Bronchial epithelial cell (primary cell): ENCODE measurements around the gene ZNF354C. TPM values are rescaled to one million over a fixed set of nuclear protein-coding genes. Genes with fewer than 3 reads are reported as not detected.
A peak's percentile ranks its signal among the peaks of the same experiment; 100 is the strongest.

ENCODE experiments used
- DNase-seq: peaks from one replicate; pipeline ENCODE4 v3.0.0-alpha.2; 2010; ENCODE audit warnings: low read depth
- FAIRE-seq: peaks from 2 replicates; lab custom pipeline; 2011; peaks lifted over from hg19 to GRCh38; lab: Jason Lieb, UNC
- H3K27me3 ChIP-seq: 2 replicates; pipeline ENCODE4 v1.5.1; 2011; ENCODE audit warnings: low read length; ENCODE audit not compliant: control insufficient read depth, insufficient read depth
- H3K36me3 ChIP-seq: 2 replicates; pipeline ENCODE4 v1.5.1; 2011; ENCODE audit warnings: low read length; ENCODE audit not compliant: control insufficient read depth, insufficient read depth
- H3K4me3 ChIP-seq: 2 replicates; pipeline ENCODE4 v1.5.1; 2011; ENCODE audit warnings: mild to moderate bottlenecking, low read depth, low read length, control low read depth
- total RNA-seq: library from RNA; depleted of rRNA; stranded (reverse); fragments of >200 nt; gene quantifications from 2 replicates; pipeline ENCODE4 v1.2.1, GENCODE V29; 2014
- TF ChIP-seq, protein P1 (sequence below): IDR thresholded peaks from 2 replicates; pipeline ENCODE4 v1.5.1; 2011; ENCODE audit warnings: mild to moderate bottlenecking, moderate library complexity, low read length, control low read depth, inconsistent platforms; ENCODE audit not compliant: insufficient read depth, severe bottlenecking

Gene ZNF354C
- total RNA-seq, 1 donor from 2014 or later, result 3.9 TPM

DNA sequence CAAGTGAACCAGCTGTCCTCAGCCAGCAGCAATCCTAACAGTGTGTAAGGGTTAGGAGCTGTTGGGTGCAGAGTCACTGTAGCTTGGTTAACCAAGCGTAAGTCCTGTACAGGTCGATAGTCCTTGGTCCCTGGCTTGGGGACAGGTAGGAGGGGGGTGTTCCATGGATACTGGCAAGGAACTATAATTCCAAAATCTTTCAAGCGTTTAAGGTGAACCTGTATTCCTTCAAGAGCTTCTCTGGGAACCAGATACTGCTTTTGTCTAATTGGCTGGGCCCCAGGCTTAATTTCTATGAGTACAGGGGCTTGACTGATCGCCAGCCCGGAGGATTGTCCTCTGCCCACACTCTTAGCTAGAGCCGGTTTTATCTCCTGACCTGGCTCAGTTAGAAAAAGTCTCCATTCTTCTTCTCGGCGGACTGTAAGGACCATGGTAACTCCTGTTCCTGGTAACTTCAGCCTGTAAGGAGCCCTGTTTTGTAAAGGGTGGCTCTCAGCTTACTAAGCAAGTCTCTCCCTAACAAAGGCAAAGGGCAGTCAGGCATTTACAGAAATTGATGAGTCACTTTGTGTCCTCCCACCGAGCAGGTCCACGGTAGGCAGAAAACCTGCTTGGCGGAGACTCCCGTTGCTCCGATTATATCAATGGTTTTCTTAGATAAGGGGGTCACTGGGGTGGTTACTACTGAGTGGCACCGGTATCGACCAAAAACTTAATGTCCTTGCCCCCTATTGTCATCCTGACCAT lies 6.0 kb upstream of the ZNF354C start:
- Histone ChIP-seq H3K4me3 (no peak overlapping the region), H3K27me3 (no peaks in the 10 kb centered on the region), H3K36me3 (no peaks in the 10 kb centered on the region)
- TF ChIP-seq, protein P1, sequence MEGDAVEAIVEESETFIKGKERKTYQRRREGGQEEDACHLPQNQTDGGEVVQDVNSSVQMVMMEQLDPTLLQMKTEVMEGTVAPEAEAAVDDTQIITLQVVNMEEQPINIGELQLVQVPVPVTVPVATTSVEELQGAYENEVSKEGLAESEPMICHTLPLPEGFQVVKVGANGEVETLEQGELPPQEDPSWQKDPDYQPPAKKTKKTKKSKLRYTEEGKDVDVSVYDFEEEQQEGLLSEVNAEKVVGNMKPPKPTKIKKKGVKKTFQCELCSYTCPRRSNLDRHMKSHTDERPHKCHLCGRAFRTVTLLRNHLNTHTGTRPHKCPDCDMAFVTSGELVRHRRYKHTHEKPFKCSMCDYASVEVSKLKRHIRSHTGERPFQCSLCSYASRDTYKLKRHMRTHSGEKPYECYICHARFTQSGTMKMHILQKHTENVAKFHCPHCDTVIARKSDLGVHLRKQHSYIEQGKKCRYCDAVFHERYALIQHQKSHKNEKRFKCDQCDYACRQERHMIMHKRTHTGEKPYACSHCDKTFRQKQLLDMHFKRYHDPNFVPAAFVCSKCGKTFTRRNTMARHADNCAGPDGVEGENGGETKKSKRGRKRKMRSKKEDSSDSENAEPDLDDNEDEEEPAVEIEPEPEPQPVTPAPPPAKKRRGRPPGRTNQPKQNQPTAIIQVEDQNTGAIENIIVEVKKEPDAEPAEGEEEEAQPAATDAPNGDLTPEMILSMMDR, result no peak
- FAIRE-seq, result no peak
- DNase-seq, result no peak

- Histone ChIP-seq H3K27me3 (no peaks in the 10 kb centered on the region), H3K4me3 (no peak overlapping the region), H3K36me3 (no peaks in the 10 kb centered on the region)
- no peak for DNase-seq
- TF ChIP-seq, protein P1, result no peak
- FAIRE-seq, result no peak
These were observed 5.3 kb upstream of the ZNF354C start for GRCh38 chr5:179054876-179055275.

DNA sequence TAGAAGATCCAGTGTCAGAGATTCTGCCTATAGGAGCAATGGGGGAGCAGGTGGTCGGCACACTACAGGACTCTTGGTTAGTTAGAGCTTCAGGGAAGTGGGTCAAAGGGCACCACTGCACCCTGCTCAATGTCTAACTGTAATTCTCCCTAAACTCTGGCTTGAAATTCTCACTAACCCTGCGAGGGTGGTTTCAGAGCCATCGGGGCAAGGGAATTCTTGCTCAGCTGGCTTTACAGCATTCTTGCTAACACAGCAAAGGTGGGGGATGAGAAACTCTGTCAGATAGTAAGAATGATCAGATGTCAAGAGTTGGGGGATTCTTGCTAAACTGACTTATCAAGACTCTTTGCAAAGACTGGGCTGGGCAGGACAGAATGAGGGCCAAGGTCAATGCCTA lies 4.7 kb upstream of the ZNF354C start:
- FAIRE-seq (no peak), DNase-seq (no peak)
- TF ChIP-seq, protein P1, result no peak
- H3K36me3 ChIP-seq, result no peaks in the 10 kb centered on the region
- no peak overlapping the region for H3K4me3 ChIP-seq
- H3K27me3 ChIP-seq, result no peaks in the 10 kb centered on the region

DNA sequence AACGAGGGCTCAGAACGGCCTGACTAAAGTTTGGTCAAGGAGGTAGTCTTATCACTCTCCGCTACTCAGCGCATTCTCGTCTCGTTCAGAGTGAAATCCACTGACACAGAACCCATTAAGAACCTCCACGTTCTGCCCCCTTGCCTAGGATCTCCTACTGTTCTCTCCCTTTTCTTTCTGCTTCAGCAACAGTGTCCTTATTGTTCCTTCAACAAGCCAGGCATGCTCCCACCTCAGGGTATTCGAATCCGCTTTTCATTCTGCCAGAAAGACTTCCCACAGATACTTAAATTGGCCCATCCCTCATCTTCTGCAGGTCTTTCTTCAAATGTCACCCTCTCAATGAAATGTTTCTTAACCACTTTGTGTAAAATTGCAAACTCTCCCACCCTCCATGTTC lies 4.3 kb upstream of the ZNF354C start:
- Histone ChIP-seq H3K4me3 (no peak overlapping the region), H3K36me3 (no peaks in the 10 kb centered on the region), H3K27me3 (no peaks in the 10 kb centered on the region)
- DNase-seq, result no peak
- FAIRE-seq, result no peak
- TF ChIP-seq, protein P1, result no peak

DNA sequence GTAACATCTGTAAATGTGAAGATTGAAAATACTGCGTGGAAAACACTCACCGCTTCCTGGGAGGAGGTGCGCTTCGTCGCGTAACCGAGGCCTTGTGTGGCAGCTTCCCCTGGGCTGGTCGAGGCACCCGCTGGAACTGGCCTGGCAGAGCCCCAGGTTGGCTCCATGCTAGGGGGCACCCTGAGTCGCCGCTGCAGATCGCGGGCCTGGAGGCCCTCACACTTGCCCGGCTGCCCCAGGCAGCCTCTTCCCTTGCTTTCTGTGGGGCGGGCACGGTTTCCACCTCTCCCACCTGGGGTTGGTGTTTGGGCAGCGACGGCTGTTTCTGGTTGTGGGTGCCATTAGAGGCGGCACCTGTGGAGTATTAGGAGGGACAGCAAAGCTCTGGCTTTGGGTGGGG lies 852 bp downstream of the ZNF354C start:
- Histone ChIP-seq H3K4me3 (peak overlapping the region; percentile 58), H3K27me3 (no peaks in the 10 kb centered on the region), H3K36me3 (no peaks in the 10 kb centered on the region)
- FAIRE-seq (no peak), DNase-seq (no peak)
- TF ChIP-seq, protein P1, result no peak

DNA sequence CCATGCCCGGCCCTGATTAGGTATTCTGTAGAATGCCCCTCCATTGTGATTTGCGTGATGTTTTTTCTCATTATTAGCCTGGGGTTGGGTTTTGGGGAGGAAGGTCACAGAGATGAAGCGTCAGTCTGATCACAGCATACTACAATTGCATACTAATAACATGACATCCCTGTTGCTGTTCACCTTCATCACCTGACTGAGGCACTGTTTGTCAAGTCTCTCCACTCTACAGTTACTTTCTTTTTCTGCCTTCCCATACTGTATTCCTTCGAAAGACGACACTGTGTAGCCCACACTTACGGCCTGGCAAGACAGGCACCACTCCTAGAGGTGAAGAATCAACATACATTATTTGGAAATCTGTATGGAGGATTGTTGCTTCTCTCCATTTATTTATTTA lies 5.5 kb downstream of the ZNF354C start:
- Histone ChIP-seq H3K36me3 (no peaks in the 10 kb centered on the region), H3K4me3 (no peak overlapping the region), H3K27me3 (no peaks in the 10 kb centered on the region)
- no peak for DNase-seq
- TF ChIP-seq, protein P1, result no peak
- no peak for FAIRE-seq
